Astrocyte of the hippocampus (primary cell): ENCODE results near the gene TRDN.
"Not testable (repeated sequence)": the region's sequence is repeated elsewhere in the genome, so short reads cannot be mapped to it uniquely, and the experiment has no call there.

Experiments used
- DNase-seq: peaks from one replicate; pipeline ENCODE4 v3.0.0; 2011; ENCODE audit warnings: low read depth, low spot score

Gene TRDN

GRCh38 chr6:123295181-123295580 lies 341.6 kb downstream of the TRDN start:
- DNase-seq = no peak

GRCh38 chr6:123288649-123289048 lies 348.1 kb downstream of the TRDN start:
- no peak for DNase-seq

GRCh38 chr6:123276546-123276980 lies 360.2 kb downstream of the TRDN start:
- no peak for DNase-seq

GRCh38 chr6:123263981-123264380 lies 372.8 kb downstream of the TRDN start:
- no peak for DNase-seq

GRCh38 chr6:123240626-123241025 lies 396.1 kb downstream of the TRDN start:
- DNase-seq = no peak

GRCh38 chr6:123233336-123233735 lies 403.4 kb downstream of the TRDN start:
- no peak for DNase-seq

GRCh38 chr6:123227789-123228188 lies 409.0 kb downstream of the TRDN start:
- DNase-seq = not testable (repeated sequence)

GRCh38 chr6:123226398-123226797 lies 410.4 kb downstream of the TRDN start:
- DNase-seq = no peak

- no peak for DNase-seq
Observed at GRCh38 chr6:123224077-123224476, 412.7 kb downstream of the TRDN start.

GRCh38 chr6:123223461-123223860 lies 413.3 kb downstream of the TRDN start:
- no peak for DNase-seq

GRCh38 chr6:123215211-123215610 lies 421.5 kb downstream of the TRDN start:
- no peak for DNase-seq

GRCh38 chr6:123214433-123214832 lies 422.3 kb downstream of the TRDN start:
- DNase-seq = no peak

- DNase-seq = no peak
Observed at GRCh38 chr6:123213921-123214320, 422.8 kb downstream of the TRDN start.

- no peak for DNase-seq
Observed at GRCh38 chr6:123211777-123212545, 424.8 kb downstream of the TRDN start.

- no peak for DNase-seq
Observed at GRCh38 chr6:123210645-123211044, 426.1 kb downstream of the TRDN start.

GRCh38 chr6:123207967-123208510 lies 428.7 kb downstream of the TRDN start:
- no peak for DNase-seq

GRCh38 chr6:123203928-123204327 lies 432.8 kb downstream of the TRDN start:
- DNase-seq = no peak

GRCh38 chr6:123201869-123202372 lies 434.8 kb downstream of the TRDN start:
- DNase-seq = no peak

GRCh38 chr6:123193298-123193697 lies 443.5 kb downstream of the TRDN start:
- DNase-seq = no peak

- DNase-seq = no peak
Observed at GRCh38 chr6:123189816-123190215, 446.9 kb downstream of the TRDN start.

- DNase-seq = no peak
Observed at GRCh38 chr6:123182998-123183397, 453.8 kb downstream of the TRDN start.

- DNase-seq = no peak
Observed at GRCh38 chr6:123176706-123177105, 460.0 kb downstream of the TRDN start.
